ENCODE data around the gene SH3YL1.

SH3YL1 gene

DNA sequence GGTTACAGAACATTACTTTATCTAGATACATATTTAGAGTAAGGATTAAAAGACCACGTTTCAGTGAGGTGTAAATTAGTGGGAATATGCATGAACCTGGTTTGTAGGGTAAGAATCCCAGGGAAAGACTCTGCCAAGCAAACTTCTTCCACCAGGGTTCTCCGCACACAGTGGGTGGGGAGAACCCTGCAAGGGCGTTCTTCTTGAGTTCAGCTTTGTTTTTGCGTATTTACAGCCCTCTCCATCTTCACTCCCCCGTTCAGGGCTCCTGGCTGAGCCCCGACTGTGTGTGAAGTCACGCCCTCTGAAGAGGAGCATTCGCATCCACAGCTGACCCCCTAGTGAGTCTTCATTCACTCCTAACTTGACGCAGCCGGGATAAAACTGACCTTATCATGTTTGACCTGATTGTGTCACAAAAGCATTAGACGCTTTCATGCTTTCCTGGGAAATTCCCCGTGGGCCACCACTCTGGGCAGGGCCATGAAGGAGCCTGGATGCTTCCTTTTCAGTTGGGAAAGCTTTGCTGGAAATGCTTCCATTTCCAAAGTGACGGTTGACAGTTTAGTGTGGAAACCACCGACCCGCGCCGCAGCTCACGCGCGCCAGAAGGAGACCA, 23.1 kb upstream of the SH3YL1 start:
- intact Hi-C loops (cut with micrococcal nuclease): no loop called here
- peaks cover 6% of the 10 kb centered on the region for H3K36me3 Mint-ChIP-seq (ENCODE audit: low read depth)
- no peaks in the 10 kb centered on the region for H3K9me3 Mint-ChIP-seq
- H3K4me1 Mint-ChIP-seq (ENCODE audit: low read depth): no peaks in the 10 kb centered on the region
- peaks cover 49% of the 10 kb centered on the region for H3K27me3 Mint-ChIP-seq
- H3K4me3 Mint-ChIP-seq: no peak overlapping the region
- no peak overlapping the region for H3K27ac Mint-ChIP-seq

DNA sequence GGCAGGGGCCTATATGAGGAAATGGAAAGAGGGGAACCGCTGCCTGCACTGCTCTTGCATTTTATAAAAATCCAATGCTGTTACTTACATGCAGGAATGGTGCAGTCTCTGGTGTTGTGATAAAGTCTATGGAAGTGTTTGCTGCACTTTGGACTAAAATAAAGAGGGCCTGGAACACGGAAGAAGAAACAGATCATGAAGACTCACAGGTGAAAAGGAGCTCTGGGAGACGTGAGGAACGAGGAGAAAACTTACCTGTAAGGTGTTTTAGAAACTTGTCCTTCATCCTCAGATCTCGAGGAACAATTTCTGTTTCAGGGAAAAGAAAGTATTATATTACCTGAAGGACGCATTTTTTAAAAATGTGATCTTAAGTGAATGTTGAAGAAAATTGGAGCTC, 22.2 kb upstream of the SH3YL1 start:
- Mint-ChIP-seq H3K27ac (no peak overlapping the region), H3K36me3 (ENCODE audit: low read depth) (peaks cover 14% of the 10 kb centered on the region), H3K4me3 (no peak overlapping the region), H3K27me3 (peaks cover 46% of the 10 kb centered on the region), H3K4me1 (ENCODE audit: low read depth) (no peaks in the 10 kb centered on the region), H3K9me3 (no peaks in the 10 kb centered on the region)
- intact Hi-C loops (cut with micrococcal nuclease): no loop called here

DNA sequence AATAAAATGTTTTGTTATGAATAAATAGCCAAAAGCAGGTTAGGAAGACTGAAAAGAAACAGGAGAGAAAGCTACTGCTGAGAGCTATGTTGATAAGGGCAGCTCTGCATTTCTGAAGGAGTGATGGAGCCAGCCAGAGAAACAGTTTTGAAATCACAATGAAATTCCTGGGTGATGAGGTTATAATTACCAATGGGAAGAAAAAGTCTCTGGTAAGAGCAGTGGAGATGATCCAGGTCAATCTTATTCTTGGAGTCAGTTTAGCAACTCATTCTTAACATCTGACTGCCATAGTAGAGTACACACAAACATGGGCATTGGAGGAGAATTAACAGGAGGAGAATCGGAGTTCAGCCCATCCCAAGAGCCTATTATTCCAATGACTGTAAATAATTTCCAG, 21.7 kb upstream of the SH3YL1 start:
- no peak overlapping the region for H3K4me3 Mint-ChIP-seq
- H3K36me3 Mint-ChIP-seq (ENCODE audit: low read depth): peaks cover 19% of the 10 kb centered on the region
- intact Hi-C loops (cut with micrococcal nuclease): no loop called here
- no peak overlapping the region for H3K27ac Mint-ChIP-seq
- no peaks in the 10 kb centered on the region for H3K9me3 Mint-ChIP-seq
- H3K4me1 Mint-ChIP-seq (ENCODE audit: low read depth): no peaks in the 10 kb centered on the region
- peaks cover 44% of the 10 kb centered on the region for H3K27me3 Mint-ChIP-seq

DNA sequence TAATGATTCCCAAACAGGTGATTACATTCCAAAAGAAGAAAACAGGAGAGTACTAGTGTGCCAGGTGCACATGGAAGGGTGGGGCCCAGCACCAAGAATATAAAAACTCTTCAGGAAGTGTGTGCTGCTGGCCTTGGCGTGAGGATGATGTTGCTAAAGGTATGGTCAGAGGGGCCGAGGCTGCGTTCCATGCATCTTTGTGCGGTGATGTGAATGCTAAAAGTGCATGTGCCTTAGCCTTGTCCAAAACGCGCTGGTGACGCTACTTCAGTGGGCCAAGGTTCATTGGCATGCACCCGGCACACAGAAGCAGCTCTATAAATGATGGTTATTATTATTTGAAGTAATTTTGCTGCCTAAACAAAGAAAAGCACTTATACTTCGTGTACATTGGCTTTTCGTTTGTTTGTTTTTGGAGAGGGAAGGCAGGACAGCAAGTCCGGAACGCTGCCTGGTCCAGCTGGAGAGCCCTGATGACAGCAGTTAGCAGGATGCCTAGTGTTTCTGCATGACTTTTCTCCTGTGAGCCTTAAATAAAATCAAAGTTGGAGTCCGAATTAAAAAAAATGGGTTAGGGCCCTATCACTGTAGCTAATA, 21.2 kb upstream of the SH3YL1 start:
- no peak overlapping the region for H3K4me3 Mint-ChIP-seq
- intact Hi-C loops (cut with micrococcal nuclease): no loop called here
- H3K27ac Mint-ChIP-seq: no peak overlapping the region

DNA sequence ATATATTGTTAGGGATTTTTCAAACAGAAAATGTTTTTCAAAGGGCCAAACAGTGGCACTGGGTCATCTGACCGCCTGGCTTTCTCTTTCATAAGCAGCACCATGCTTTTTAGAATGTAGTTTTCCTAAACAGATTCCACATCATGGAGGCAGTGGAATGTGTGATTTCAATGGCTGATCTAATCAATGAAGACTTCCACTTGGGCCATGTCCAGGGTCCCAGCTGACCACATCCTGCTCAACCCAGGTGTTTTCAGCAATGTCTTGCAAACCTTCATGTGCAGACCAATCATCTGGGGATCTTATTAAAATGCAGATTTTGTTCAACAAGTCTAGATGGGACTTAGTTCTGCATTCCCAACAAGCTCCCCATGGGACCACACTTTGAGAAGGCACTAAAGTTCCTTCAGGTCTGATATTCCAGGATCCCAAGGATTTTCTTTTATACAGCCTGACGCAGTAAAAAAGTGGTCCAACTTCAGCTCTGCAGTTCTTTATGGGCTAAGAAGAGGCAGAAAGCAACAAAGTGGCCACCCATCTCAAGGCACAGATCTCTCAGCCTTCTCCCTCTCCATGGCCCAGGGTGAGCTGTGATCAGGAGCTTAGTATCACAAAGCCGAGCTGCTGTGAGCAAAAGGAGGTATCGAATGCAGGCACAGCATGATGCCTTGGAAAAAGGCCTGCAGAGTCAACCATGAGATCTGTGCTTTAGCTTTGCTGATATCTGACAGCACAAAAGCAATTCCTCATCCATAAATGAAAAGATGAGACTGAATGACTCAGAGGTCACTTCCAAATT, 20.4 kb upstream of the SH3YL1 start:
- intact Hi-C loops (cut with micrococcal nuclease): no loop called here

More for the DNA sequence above, 21.2 kb upstream of the SH3YL1 start:
- no peaks in the 10 kb centered on the region for H3K4me1 Mint-ChIP-seq (ENCODE audit: low read depth)
- peaks cover 40% of the 10 kb centered on the region for H3K27me3 Mint-ChIP-seq
- peaks cover 22% of the 10 kb centered on the region for H3K36me3 Mint-ChIP-seq (ENCODE audit: low read depth)
- H3K9me3 Mint-ChIP-seq: no peaks in the 10 kb centered on the region

DNA sequence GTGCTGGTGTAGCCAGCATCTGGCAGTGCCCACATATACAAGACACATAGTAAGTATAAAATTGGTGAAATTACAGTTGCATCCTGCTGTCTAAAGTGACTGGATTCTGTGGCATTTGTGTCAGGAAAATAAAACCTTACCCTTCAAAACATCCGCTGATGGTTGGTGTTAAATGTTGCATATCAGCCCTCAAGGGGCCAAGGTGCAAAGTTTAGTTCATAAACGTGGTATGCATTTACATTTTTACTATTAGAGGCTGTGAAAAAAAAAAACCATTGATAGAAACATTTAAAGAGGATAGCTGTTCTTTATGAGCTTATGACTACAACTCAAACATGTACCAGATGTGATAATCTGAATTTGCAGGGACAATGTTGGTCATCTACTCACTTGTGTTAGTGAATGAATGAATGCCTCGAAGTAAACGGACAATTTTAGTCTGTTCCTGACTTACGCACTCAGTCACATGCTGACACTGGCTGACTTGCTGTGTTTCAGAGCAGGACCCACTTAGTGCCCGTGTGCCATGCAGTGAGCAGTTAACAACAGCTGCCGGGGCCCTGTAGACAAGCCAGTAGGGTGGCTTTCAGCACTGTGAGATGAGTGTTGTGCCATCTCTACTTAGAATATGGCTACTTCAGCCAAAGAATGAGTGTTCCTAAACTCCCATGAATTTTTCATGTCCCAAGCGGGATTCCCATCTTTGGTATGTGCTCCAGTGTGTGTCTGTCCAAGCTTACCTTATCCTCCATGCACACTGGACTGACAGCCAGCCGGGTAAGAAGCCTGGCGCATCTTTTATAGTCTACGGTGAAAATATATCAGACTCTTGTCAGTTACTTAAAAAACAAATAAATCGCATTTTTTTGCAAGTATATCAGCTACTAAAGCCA, 18.8 kb upstream of the SH3YL1 start:
- Mint-ChIP-seq H3K27me3 (peaks cover 26% of the 10 kb centered on the region), H3K36me3 (ENCODE audit: low read depth) (peaks cover 42% of the 10 kb centered on the region), H3K27ac (no peak overlapping the region), H3K4me1 (ENCODE audit: low read depth) (no peaks in the 10 kb centered on the region), H3K9me3 (no peaks in the 10 kb centered on the region), H3K4me3 (no peak overlapping the region)
- intact Hi-C loops (cut with micrococcal nuclease): no loop called here

More for the DNA sequence above, 20.4 kb upstream of the SH3YL1 start:
- Mint-ChIP-seq H3K9me3 (no peaks in the 10 kb centered on the region), H3K4me1 (ENCODE audit: low read depth) (no peaks in the 10 kb centered on the region), H3K36me3 (ENCODE audit: low read depth) (peaks cover 26% of the 10 kb centered on the region), H3K4me3 (no peak overlapping the region), H3K27ac (no peak overlapping the region), H3K27me3 (peaks cover 32% of the 10 kb centered on the region)

DNA sequence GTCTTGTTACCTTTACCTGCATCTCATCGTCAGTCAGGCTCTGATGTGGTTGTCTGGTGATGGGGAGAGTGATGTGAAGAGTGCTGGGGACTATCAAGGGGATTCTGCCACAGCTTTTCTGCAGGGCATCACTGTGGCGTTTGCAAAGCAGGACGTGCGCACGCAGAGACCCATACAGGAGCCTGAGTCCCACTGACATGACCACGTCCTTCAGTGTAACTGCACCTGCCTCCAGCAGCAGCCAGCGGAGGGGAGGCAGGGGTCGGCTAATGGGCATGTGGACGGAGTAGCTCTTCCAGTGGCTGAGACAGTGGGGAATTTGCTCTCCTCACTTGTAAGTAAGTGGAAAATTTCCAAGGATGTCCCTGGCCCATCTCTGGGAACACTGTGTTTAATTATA, 17.5 kb upstream of the SH3YL1 start:
- Mint-ChIP-seq H3K9me3 (no peaks in the 10 kb centered on the region), H3K27me3 (peaks cover 17% of the 10 kb centered on the region), H3K4me1 (ENCODE audit: low read depth) (no peaks in the 10 kb centered on the region), H3K4me3 (no peak overlapping the region), H3K27ac (no peak overlapping the region), H3K36me3 (ENCODE audit: low read depth) (peaks cover 54% of the 10 kb centered on the region)
- intact Hi-C loops (cut with micrococcal nuclease): no loop called here

DNA sequence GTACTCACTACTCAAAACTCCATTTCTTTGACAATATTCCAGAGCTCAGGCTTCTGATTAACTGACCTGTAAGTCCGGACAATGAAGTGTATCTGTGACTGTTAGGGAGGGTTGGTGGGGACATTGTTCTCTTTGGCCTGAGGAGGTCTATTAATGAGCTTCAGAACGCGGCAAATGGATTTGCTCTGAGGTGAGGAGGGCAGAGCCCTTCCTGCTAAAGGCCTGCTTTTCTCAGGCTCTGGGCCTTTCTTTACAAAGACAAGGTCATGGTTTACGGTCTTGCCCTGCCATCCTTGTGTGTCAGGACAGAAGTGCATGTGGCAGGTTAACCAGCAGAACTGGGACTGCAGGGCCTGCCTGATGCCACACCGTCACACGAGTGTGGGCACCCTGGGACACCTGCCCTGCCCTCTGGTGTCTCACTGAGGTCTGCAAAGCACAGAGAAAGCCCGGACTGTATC, 16.8 kb upstream of the SH3YL1 start:
- H3K27ac Mint-ChIP-seq: no peak overlapping the region
- no peaks in the 10 kb centered on the region for H3K9me3 Mint-ChIP-seq
- intact Hi-C loops (cut with micrococcal nuclease): no loop called here
- H3K4me1 Mint-ChIP-seq (ENCODE audit: low read depth): no peaks in the 10 kb centered on the region
- no peak overlapping the region for H3K4me3 Mint-ChIP-seq
- H3K36me3 Mint-ChIP-seq (ENCODE audit: low read depth): peaks cover 60% of the 10 kb centered on the region
- peaks cover 10% of the 10 kb centered on the region for H3K27me3 Mint-ChIP-seq

DNA sequence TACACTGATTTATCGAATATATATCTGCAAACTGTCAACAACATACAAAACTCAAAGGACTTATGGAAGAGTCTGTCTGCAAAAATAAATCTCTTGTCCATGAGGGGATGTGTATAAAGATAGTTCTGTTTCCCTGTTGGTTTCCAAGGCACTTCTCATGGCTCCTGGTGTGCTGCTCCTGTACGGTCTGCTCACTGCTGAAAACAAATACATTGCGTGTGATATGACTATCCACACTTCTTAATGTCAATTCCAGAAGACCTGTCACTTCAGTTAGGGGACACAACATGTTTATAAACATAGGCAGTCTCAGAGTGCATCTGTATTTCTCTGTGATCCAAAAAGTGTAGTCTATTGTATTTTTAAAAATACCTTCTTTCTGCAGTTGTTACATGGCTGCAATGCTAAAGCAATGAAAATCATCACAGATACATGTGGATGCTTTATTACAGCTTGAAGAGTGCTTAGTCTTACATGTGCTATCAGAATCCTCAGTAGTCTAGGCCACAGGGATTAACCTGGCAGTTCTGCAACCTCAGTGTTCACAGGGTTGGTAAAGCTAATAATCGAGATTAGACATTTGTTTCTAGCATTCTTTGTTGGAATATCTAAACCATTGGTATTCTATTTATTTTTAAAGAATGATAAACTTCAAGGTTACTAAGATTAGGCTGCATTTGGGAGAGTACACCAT, 16.3 kb upstream of the SH3YL1 start:
- Mint-ChIP-seq H3K4me1 (ENCODE audit: low read depth) (peaks cover 4% of the 10 kb centered on the region), H3K36me3 (ENCODE audit: low read depth) (peaks cover 60% of the 10 kb centered on the region), H3K9me3 (no peaks in the 10 kb centered on the region), H3K27ac (no peak overlapping the region), H3K27me3 (peaks cover 4% of the 10 kb centered on the region), H3K4me3 (no peak overlapping the region)
- intact Hi-C loops (cut with micrococcal nuclease): no loop called here

DNA sequence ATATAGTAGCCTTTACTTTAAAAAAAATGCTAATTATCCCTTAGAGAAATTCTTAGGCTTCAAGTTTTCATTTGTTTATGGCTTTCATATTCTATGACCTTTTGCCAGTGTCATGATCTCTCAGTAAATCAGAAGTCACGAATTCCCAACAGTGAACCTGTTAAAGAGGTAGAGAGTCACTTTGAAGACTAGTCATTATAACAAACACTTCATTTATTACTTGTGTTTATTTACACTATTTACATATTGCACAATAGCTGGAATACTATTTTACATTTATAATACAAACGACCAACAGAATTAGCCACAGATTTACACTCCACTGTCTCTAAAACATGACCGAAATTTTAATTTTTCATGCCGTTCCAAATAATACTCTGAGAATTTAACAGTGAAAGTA, 15.5 kb upstream of the SH3YL1 start:
- Mint-ChIP-seq H3K27ac (no peak overlapping the region), H3K27me3 (no peaks in the 10 kb centered on the region), H3K9me3 (no peaks in the 10 kb centered on the region), H3K4me3 (no peak overlapping the region), H3K36me3 (ENCODE audit: low read depth) (peaks cover 65% of the 10 kb centered on the region), H3K4me1 (ENCODE audit: low read depth) (peaks cover 4% of the 10 kb centered on the region)
- intact Hi-C loops (cut with micrococcal nuclease): no loop called here

DNA sequence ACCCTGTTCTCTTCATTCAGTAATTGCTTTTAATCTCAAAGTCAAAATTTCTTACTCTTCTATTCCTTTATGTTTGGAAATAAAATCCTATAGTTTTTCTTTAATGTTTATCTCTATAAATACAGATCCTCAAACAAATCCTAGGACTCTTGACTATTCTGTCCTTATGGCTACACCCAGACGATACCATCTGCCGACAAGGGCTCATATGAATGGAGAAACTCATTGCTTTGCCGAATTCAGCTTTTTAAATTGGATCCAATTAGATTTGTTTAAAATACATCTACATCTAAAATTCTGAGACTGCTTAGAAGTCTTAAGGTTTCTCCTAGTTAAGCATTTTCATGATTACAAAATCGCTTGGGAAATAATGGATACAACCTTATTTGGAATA, 15.1 kb upstream of the SH3YL1 start:
- Mint-ChIP-seq H3K27ac (no peak overlapping the region), H3K36me3 (ENCODE audit: low read depth) (peaks cover 69% of the 10 kb centered on the region), H3K4me3 (no peak overlapping the region), H3K9me3 (no peaks in the 10 kb centered on the region), H3K27me3 (no peaks in the 10 kb centered on the region), H3K4me1 (ENCODE audit: low read depth) (peaks cover 4% of the 10 kb centered on the region)
- intact Hi-C loops (cut with micrococcal nuclease): no loop called here

DNA sequence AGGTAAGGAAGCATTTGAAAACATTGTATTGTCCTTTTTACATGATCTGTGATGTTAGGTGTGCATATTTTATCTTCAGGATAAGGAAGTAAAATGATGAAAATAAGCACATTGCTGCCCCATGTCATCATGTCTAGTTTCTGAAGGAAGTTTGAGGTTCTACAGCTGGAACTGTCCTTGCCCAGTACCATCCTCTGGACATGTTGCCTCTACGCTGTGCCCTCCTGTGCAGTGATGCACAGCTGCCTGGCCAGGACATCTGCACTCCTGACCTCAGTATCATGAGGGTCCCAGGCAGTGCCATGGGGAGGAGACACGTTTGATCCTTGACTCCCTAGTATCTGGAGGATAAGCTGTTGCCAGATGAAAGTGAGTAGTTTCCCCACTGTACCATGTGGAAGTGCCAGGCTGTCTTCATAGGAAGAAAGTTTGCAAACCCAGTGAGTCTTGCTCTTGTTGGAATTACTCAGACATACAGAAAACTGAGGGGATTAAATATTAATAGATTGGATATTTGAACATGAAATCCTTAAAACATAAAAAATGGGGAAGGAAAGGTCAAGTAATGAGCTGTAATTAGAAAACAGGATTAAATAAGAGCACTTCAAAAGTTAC, 14.6 kb upstream of the SH3YL1 start:
- Mint-ChIP-seq H3K27ac (no peak overlapping the region), H3K4me1 (ENCODE audit: low read depth) (peaks cover 4% of the 10 kb centered on the region), H3K27me3 (no peaks in the 10 kb centered on the region), H3K4me3 (no peak overlapping the region), H3K9me3 (no peaks in the 10 kb centered on the region), H3K36me3 (ENCODE audit: low read depth) (peaks cover 74% of the 10 kb centered on the region)
- intact Hi-C loops (cut with micrococcal nuclease): no loop called here

DNA sequence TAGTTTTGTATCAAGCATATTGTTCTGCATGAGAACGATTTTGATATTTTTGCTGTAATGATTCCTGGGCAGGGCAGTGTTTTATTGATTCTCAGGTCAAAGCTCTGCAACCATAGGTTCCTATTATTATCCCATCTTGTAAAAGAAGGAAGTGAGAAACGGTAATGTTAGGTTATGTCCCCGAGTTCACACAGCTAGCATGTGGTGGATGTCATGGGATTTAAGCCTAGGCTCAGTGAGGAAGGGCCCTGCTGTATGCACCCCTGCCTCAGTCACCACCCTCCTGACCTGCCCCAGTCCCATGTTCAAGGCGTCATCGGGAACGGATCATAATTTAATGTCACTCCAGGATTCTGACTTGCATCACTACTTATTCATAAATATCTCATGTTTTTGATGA, 11.6 kb upstream of the SH3YL1 start:
- intact Hi-C loops (cut with micrococcal nuclease): no loop called here
- Mint-ChIP-seq H3K27me3 (no peaks in the 10 kb centered on the region), H3K27ac (no peak overlapping the region), H3K4me3 (no peak overlapping the region), H3K4me1 (ENCODE audit: low read depth) (peaks cover 9% of the 10 kb centered on the region), H3K9me3 (no peaks in the 10 kb centered on the region), H3K36me3 (ENCODE audit: low read depth) (peaks cover 80% of the 10 kb centered on the region)

Measured in dendritic cell treated with granulocyte-macrophage colony-stimulating factor and Interleukin-4, amounts not matched to agents 40 ng/mL and 50 ng/mL, for 4 days (primary cell).